ENCODE results near the gene GOLGA3.

DNA sequence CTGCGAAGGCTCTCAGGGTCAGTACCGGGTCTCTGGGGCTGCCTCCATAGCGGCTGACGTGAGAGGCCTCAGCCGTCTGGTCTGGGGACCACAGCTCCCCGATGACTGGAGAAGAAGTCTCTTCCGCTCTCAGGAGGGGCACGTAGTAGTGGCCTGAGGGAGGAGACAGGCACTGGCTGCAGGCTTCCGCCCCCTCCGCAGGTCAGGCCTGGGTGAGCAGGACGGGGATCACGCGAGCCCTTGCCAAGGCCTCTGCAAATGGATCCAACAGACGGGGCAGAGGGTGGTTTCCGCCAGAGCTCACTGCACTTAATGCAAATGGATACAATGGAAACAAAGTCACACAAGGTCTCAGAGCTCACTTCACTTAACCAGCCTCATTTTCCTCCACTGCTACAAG, 91.8 kb downstream of the GOLGA3 start:
- no peak for TF ChIP-seq POLR2A (IDR thresholded peaks at IDR 0.05; ENCODE audit: low read length)
- TF ChIP-seq GATA1 (IDR thresholded peaks at IDR 0.05; ENCODE audit: low read depth, low read length) = no peak
